WTC11 (cell line): ENCODE results near the gene DRD2. TPM values are rescaled to one million over a fixed set of nuclear protein-coding genes. Genes with fewer than 3 reads are reported as not detected.

Experiments used
- ATAC-seq: fragments of 200-7000 bp; cut with Tn5 transposase; 2 replicates; pipeline ENCODE4 v1.10.0; 2021; ENCODE audit warnings: mild to moderate bottlenecking, moderate library complexity
- CTCF ChIA-PET: fragments of 300-600 bp; sonication (Branson Sonifier 250); formaldehyde crosslinking; loops from one replicate; lab custom pipeline; 2021; ENCODE audit warnings: antibody characterized with exemption; lab: Charles Lee
- POLR2A ChIA-PET: fragments of 350-600 bp; sonication (Branson Sonifier 250); formaldehyde crosslinking; loops from one replicate; lab custom pipeline; 2021; ENCODE audit warnings: antibody characterized with exemption; lab: Charles Lee
- DNase-seq: peaks from one replicate; pipeline ENCODE4 v3.0.0; 2021; ENCODE audit warnings: low spot score
- H3K27ac Mint-ChIP-seq: 2 replicates; pipeline ENCODE4 v1.8.0; 2021; ENCODE audit warnings: mixed read lengths
- H3K27me3 Mint-ChIP-seq: 2 replicates; pipeline ENCODE4 v1.8.0; 2021; ENCODE audit warnings: low read depth, mild to moderate bottlenecking, moderate library complexity, mixed read lengths
- H3K36me3 Mint-ChIP-seq: 2 replicates; pipeline ENCODE4 v1.8.0; 2021; ENCODE audit warnings: mixed read lengths
- H3K4me1 Mint-ChIP-seq: 2 replicates; pipeline ENCODE4 v1.8.0; 2022; ENCODE audit warnings: mixed read lengths
- H3K4me3 Mint-ChIP-seq: 2 replicates; pipeline ENCODE4 v1.8.0; 2021; ENCODE audit warnings: mild to moderate bottlenecking, moderate library complexity, mixed read lengths
- H3K9me3 Mint-ChIP-seq: 2 replicates; pipeline ENCODE4 v1.8.0; 2021; ENCODE audit warnings: mixed read lengths
- ATF1 ChIP-seq: sonication (generic); formaldehyde crosslinking; IDR thresholded peaks from 2 replicates; pipeline ENCODE4 v1.8.1; 2023; ENCODE audit warnings: mild to moderate bottlenecking, moderate library complexity, missing genetic modification reagents
- ATF6 ChIP-seq: sonication (generic); formaldehyde crosslinking; IDR thresholded peaks from 2 replicates; pipeline ENCODE4 v1.8.1; 2023; ENCODE audit warnings: mild to moderate bottlenecking, missing genetic modification reagents
- CREM ChIP-seq: sonication (generic); formaldehyde crosslinking; IDR thresholded peaks from 2 replicates; pipeline ENCODE4 v1.8.1; 2022; ENCODE audit warnings: mild to moderate bottlenecking, missing genetic modification reagents, moderate library complexity
- GABPB1 ChIP-seq: sonication (generic); formaldehyde crosslinking; IDR thresholded peaks from 2 replicates; pipeline ENCODE4 v1.8.1; 2023; ENCODE audit warnings: mild to moderate bottlenecking, missing genetic modification reagents
- IRF2 ChIP-seq: sonication (generic); formaldehyde crosslinking; IDR thresholded peaks from 2 replicates; pipeline ENCODE4 v1.8.0; 2022; ENCODE audit warnings: low read depth, missing genetic modification reagents, borderline replicate concordance
- JUN ChIP-seq: sonication (generic); formaldehyde crosslinking; IDR thresholded peaks from 2 replicates; pipeline ENCODE4 v1.8.0; 2023; ENCODE audit warnings: mild to moderate bottlenecking, missing genetic modification reagents
- MXD4 ChIP-seq: fragments of 250-450 bp; sonication (Bioruptor Pico); IDR thresholded peaks from 2 replicates; pipeline ENCODE4 v1.8.0; 2021; ENCODE audit warnings: mild to moderate bottlenecking, moderate library complexity, borderline replicate concordance
- NFYB ChIP-seq: sonication (generic); formaldehyde crosslinking; conservative IDR thresholded peaks from 2 replicates; pipeline ENCODE4 v1.8.0; 2022; ENCODE audit warnings: low read depth, missing genetic modification reagents
- RELA ChIP-seq: sonication (generic); formaldehyde crosslinking; IDR thresholded peaks from 2 replicates; pipeline ENCODE4 v1.8.1; 2022; ENCODE audit warnings: missing genetic modification reagents, mild to moderate bottlenecking, borderline replicate concordance
- RORB ChIP-seq: fragments of 250-450 bp; sonication (Bioruptor Pico); IDR thresholded peaks from 2 replicates; pipeline ENCODE4 v1.9.0; 2021; ENCODE audit warnings: mild to moderate bottlenecking
- TEAD4 ChIP-seq: sonication (generic); formaldehyde crosslinking; IDR thresholded peaks from 2 replicates; pipeline ENCODE4 v1.8.0; 2022; ENCODE audit warnings: mild to moderate bottlenecking, missing genetic modification reagents
- ZBTB21 ChIP-seq: sonication (generic); formaldehyde crosslinking; IDR thresholded peaks from 2 replicates; pipeline ENCODE4 v1.8.1; 2023; ENCODE audit warnings: mild to moderate bottlenecking, missing genetic modification reagents, borderline replicate concordance
- ZNF416 ChIP-seq: fragments of 250-450 bp; sonication (Bioruptor Pico); IDR thresholded peaks from 2 replicates; pipeline ENCODE4 v1.9.0; 2021; ENCODE audit warnings: mild to moderate bottlenecking, inconsistent platforms
- ZNF671 ChIP-seq: fragments of 250-450 bp; sonication (Bioruptor Pico); IDR thresholded peaks from 2 replicates; pipeline ENCODE4 v1.8.0; 2021; ENCODE audit warnings: mild to moderate bottlenecking
- total RNA-seq: library from RNA; stranded (reverse); gene quantifications from 3 replicates; pipeline ENCODE4 v1.2.3, GENCODE V29; 2021
- TF ChIP-seq, protein P1 (sequence below): sonication (generic); formaldehyde crosslinking; IDR thresholded peaks from 2 replicates; pipeline ENCODE4 v1.8.1; 2022; ENCODE audit warnings: low read depth, mild to moderate bottlenecking, moderate library complexity, missing genetic modification reagents, borderline replicate concordance
- TF ChIP-seq, protein P2 (sequence below): fragments of 250-450 bp; sonication (Bioruptor Pico); IDR thresholded peaks from 2 replicates; pipeline ENCODE4 v1.9.0; 2021; ENCODE audit warnings: mild to moderate bottlenecking

Gene DRD2
- total RNA-seq, 1 experiment from 2014 or later, result 0.20 TPM

DNA sequence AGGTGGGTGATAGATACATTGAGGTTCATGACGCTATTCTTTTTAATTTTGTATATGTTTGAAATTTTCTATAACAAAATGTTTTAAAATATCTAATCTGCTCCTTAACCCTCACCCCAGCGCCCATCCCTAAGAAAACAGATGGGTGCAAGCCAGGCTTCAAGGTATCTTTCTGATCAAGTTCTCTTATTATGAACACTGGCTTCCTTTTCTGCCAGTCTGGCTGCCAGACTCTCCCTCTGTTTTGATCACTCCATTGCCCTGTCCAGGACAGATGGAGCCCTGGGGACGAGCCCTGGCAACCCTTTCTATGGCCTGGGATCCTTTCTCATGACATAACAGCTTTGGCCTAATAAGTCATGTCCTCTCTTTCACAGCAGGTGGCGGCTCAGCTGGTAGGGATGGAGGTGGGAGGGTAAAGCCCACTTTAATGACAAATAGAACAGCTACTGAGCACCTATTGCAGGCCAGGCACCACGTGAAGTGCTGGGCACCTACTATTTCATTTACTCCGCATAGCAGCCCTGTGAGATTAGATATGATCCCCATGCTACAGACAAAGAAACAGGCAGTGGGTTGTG lies 38.4 kb downstream of the DRD2 start (continued):
- TF ChIP-seq GABPB1 (CRISPR knock-in tag), result no peak
- no peak for TF ChIP-seq RELA (CRISPR knock-in tag)
- no peak for TF ChIP-seq MXD4 (CRISPR knock-in tag)
- TF ChIP-seq ATF1 (CRISPR knock-in tag), result no peak
- TF ChIP-seq, all 79 proteins: peak for 0

- H3K4me3 Mint-ChIP-seq, result no peak overlapping the region
- no peak for TF ChIP-seq ATF6 (CRISPR knock-in tag)
- no peak for TF ChIP-seq ZBTB21 (CRISPR knock-in tag)
- TF ChIP-seq ZNF416 (CRISPR knock-in tag), result no peak
- peaks cover 11% of the 10 kb centered on the region for H3K4me1 Mint-ChIP-seq
- no peak for ATAC-seq
- no peak overlapping the region for H3K27ac Mint-ChIP-seq
- H3K36me3 Mint-ChIP-seq, result no peaks in the 10 kb centered on the region
- ChIA-PET POLR2A (no interaction called here), CTCF (no interaction called here)
- peaks cover 4% of the 10 kb centered on the region; the same call in 1 of the 2 replicates for H3K27me3 Mint-ChIP-seq
- H3K9me3 Mint-ChIP-seq, result no peaks in the 10 kb centered on the region
- no peak for DNase-seq
These were observed 39.8 kb downstream of the DRD2 start for GRCh38 chr11:113435190-113435968.

GRCh38 chr11:113431746-113432145 lies 43.5 kb downstream of the DRD2 start:
- CTCF ChIA-PET, result interaction anchor here (0.7 kb wide), 1 partner anchor 465 kb away, joined by 3 read pairs; no protein-coding TSS in a partner anchor
- Mint-ChIP-seq H3K4me3 (no peak overlapping the region), H3K27ac (no peak overlapping the region), H3K9me3 (no peaks in the 10 kb centered on the region), H3K4me1 (peaks cover 11% of the 10 kb centered on the region), H3K36me3 (no peaks in the 10 kb centered on the region), H3K27me3 (peaks cover 4% of the 10 kb centered on the region; the same call in 1 of the 2 replicates)
- DNase-seq, result no peak
- POLR2A ChIA-PET, result no interaction called here
- no peak for TF ChIP-seq TEAD4 (CRISPR knock-in tag)
- TF ChIP-seq, protein P1, sequence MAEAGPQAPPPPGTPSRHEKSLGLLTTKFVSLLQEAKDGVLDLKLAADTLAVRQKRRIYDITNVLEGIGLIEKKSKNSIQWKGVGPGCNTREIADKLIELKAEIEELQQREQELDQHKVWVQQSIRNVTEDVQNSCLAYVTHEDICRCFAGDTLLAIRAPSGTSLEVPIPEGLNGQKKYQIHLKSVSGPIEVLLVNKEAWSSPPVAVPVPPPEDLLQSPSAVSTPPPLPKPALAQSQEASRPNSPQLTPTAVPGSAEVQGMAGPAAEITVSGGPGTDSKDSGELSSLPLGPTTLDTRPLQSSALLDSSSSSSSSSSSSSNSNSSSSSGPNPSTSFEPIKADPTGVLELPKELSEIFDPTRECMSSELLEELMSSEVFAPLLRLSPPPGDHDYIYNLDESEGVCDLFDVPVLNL (CRISPR knock-in tag), result no peak
- no peak for TF ChIP-seq IRF2 (CRISPR knock-in tag)
- TF ChIP-seq NFYB (CRISPR knock-in tag), result no peak
- no peak for TF ChIP-seq CREM (CRISPR knock-in tag)
- TF ChIP-seq JUN (CRISPR knock-in tag), result no peak
- TF ChIP-seq RORB (CRISPR knock-in tag), result no peak
- TF ChIP-seq ZNF671 (CRISPR knock-in tag), result no peak
- TF ChIP-seq, protein P2, sequence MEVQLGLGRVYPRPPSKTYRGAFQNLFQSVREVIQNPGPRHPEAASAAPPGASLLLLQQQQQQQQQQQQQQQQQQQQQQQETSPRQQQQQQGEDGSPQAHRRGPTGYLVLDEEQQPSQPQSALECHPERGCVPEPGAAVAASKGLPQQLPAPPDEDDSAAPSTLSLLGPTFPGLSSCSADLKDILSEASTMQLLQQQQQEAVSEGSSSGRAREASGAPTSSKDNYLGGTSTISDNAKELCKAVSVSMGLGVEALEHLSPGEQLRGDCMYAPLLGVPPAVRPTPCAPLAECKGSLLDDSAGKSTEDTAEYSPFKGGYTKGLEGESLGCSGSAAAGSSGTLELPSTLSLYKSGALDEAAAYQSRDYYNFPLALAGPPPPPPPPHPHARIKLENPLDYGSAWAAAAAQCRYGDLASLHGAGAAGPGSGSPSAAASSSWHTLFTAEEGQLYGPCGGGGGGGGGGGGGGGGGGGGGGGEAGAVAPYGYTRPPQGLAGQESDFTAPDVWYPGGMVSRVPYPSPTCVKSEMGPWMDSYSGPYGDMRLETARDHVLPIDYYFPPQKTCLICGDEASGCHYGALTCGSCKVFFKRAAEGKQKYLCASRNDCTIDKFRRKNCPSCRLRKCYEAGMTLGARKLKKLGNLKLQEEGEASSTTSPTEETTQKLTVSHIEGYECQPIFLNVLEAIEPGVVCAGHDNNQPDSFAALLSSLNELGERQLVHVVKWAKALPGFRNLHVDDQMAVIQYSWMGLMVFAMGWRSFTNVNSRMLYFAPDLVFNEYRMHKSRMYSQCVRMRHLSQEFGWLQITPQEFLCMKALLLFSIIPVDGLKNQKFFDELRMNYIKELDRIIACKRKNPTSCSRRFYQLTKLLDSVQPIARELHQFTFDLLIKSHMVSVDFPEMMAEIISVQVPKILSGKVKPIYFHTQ, result no peak
- no peak for ATAC-seq
